Measurements from ENCODE around the gene CD46. TPM values are rescaled to one million over a fixed set of nuclear protein-coding genes. Genes with fewer than 3 reads are reported as not detected.
A peak's percentile ranks its signal among the peaks of the same experiment; 100 is the strongest.
"Not testable (repeated sequence)": the region's sequence is repeated elsewhere in the genome, so short reads cannot be mapped to it uniquely, and the experiment has no call there.

CD46 gene
- total RNA-seq, 1 experiment from 2014 or later = 184 TPM

DNA sequence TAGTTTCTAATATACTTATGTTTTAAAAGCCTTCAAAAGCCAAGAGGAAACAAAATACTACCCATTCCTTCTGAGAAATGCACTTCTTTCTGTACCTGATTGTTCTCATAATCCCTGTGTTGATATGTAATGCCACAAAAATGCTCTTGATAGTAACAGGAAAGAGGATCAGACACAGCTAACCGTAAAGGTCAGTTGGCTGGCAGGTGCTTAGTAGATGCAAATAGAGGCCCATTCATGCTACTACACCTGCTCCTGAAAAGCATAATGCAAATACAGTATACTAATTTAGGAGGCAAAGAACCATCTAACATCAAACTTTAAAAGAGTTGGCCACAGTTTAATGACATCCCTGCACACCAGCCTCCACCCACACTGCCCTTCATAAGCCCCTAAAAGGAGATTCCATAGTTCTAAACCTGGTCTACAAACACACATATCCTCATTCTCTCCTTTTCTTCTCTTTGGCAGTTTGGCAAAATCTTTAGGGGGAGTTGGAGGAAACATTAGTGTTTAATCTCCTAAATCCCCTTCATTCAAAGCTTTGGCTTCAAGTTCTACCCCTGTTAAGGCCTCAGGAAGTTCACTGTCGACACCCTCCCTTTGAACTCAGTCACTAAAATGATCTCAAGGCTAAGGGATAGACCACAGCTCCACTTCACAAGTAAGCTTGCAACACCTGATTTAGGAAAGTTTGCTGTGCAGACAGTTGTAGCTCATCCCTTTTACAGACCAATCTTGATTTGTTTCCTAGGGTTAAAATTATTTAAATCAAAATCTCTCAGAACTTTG lies 2.9 kb upstream of the CD46 start:
- Mint-ChIP-seq H3K9me3 (ENCODE audit: unreplicated experiment) (peaks cover 7% of the 10 kb centered on the region), H3K4me3 (ENCODE audit: unreplicated experiment) (no peak overlapping the region), H3K36me3 (ENCODE audit: insufficient read depth, unreplicated experiment) (no peaks in the 10 kb centered on the region), H3K27ac (ENCODE audit: low read depth, unreplicated experiment) (no peak overlapping the region), H3K4me1 (ENCODE audit: insufficient read depth, unreplicated experiment) (peaks cover 54% of the 10 kb centered on the region), H3K27me3 (ENCODE audit: insufficient read depth, unreplicated experiment) (no peaks in the 10 kb centered on the region)
- intact Hi-C loops (cut with micrococcal nuclease) = no loop called here
- no TSS peak for BruUV-seq (replicated peaks)
- ChIA-PET POLR2A (interaction anchor here (0.7 to 1.6 kb wide), 5 partner anchors 10 to 1246 kb away, joined by 3 to 9 read pairs (median 3); no protein-coding TSS in a partner anchor), CTCF (interaction anchor here (0.8 to 1.7 kb wide), 3 partner anchors 46 to 78 kb away, joined by 3 to 4 read pairs (median 4); no protein-coding TSS in a partner anchor)
- TF ChIP-seq, protein P1, sequence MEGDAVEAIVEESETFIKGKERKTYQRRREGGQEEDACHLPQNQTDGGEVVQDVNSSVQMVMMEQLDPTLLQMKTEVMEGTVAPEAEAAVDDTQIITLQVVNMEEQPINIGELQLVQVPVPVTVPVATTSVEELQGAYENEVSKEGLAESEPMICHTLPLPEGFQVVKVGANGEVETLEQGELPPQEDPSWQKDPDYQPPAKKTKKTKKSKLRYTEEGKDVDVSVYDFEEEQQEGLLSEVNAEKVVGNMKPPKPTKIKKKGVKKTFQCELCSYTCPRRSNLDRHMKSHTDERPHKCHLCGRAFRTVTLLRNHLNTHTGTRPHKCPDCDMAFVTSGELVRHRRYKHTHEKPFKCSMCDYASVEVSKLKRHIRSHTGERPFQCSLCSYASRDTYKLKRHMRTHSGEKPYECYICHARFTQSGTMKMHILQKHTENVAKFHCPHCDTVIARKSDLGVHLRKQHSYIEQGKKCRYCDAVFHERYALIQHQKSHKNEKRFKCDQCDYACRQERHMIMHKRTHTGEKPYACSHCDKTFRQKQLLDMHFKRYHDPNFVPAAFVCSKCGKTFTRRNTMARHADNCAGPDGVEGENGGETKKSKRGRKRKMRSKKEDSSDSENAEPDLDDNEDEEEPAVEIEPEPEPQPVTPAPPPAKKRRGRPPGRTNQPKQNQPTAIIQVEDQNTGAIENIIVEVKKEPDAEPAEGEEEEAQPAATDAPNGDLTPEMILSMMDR (IDR thresholded peaks at IDR 0.05; ENCODE audit: unreplicated experiment) = no peak
- no peak for DNase-seq (ENCODE audit: unreplicated experiment)

DNA sequence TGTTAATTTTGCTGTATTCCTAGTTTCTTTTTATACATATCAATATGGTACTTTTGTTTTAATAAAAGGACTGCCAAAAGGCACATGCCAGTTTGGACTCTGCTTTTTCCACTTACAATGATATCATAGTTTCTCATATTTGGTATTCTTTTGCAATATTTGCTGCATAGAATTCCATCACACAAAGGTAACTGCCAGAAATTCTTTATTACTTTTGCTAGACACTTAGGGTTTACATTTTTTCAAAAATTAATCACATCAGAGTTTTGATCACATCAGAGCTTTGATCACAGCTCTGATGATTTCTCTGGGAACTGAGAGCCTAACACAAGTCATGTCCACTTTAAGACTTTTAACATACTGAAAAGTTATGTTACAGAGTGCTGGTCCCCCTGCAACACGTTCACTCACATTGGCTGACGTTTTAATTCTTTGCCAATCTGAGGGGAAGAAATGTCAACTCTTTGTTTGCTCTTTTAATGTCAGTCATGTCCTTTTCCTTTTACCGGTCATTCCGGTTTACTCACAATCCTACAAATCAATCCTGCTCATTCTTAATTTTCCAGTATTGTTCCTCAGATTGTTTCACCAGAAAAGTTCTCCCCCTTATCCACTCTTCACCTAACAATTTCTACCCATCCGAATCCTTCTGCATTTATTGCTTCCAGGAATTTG lies 1.1 kb upstream of the CD46 start:
- no peaks in the 10 kb centered on the region for H3K27me3 Mint-ChIP-seq (ENCODE audit: insufficient read depth, unreplicated experiment)
- CTCF ChIA-PET = interaction anchor here (0.6 kb wide), 2 partner anchors 213 to 271 kb away, joined by 3 to 4 read pairs; no protein-coding TSS in a partner anchor
- H3K36me3 Mint-ChIP-seq (ENCODE audit: insufficient read depth, unreplicated experiment) = no peaks in the 10 kb centered on the region
- no TSS peak for BruUV-seq (replicated peaks)
- peaks cover 63% of the 10 kb centered on the region for H3K4me1 Mint-ChIP-seq (ENCODE audit: insufficient read depth, unreplicated experiment)
- intact Hi-C loops (cut with micrococcal nuclease) = loop anchor here (1.0 to 2.0 kb wide), 2 partner anchors 44 to 47 kb away; no protein-coding TSS in a partner anchor
- H3K9me3 Mint-ChIP-seq (ENCODE audit: unreplicated experiment) = peaks cover 7% of the 10 kb centered on the region
- peak; percentile 22 for DNase-seq (ENCODE audit: unreplicated experiment)
- POLR2A ChIA-PET = interaction anchor here (0.6 to 7.1 kb wide), 22 partner anchors 8 to 717 kb away, joined by 3 to 160 read pairs (median 6); no protein-coding TSS in a partner anchor
- peak overlapping the region; percentile 99 for H3K4me3 Mint-ChIP-seq (ENCODE audit: unreplicated experiment)
- peak overlapping the region; percentile 96 for H3K27ac Mint-ChIP-seq (ENCODE audit: low read depth, unreplicated experiment)
- TF ChIP-seq, protein P1 (IDR thresholded peaks at IDR 0.05; ENCODE audit: unreplicated experiment) = no peak

DNA sequence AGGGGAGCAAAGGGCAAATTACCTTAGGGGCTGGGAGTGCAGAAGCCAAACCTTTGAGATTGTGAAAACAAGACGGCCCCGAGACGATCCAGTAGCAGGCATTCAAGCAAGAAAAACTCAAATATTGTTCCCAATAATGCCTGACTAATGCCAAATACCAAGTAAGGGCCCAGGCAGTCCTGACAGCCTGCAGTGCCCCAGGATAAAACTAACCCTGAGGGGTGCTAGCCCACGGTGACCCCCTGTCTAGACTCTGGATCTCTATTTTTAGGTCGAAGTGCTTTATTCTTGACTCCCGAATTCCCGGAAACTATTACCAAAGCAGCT lies 428 bp upstream of the CD46 start:
- intact Hi-C loops (cut with micrococcal nuclease) = loop anchor here (1.0 to 2.0 kb wide), 2 partner anchors 45 to 46 kb away; no protein-coding TSS in a partner anchor
- Mint-ChIP-seq H3K4me1 (ENCODE audit: insufficient read depth, unreplicated experiment) (peaks cover 63% of the 10 kb centered on the region), H3K4me3 (ENCODE audit: unreplicated experiment) (peak overlapping the region; percentile 99), H3K27ac (ENCODE audit: low read depth, unreplicated experiment) (peak overlapping the region; percentile 96)
- not testable (repeated sequence) for H3K36me3 Mint-ChIP-seq (ENCODE audit: insufficient read depth, unreplicated experiment); H3K27me3 Mint-ChIP-seq (ENCODE audit: insufficient read depth, unreplicated experiment); H3K9me3 Mint-ChIP-seq (ENCODE audit: unreplicated experiment)
- peak; percentile 42 for DNase-seq (ENCODE audit: unreplicated experiment)
- BruUV-seq (replicated peaks) = TSS peak; percentile 86
- ChIA-PET POLR2A (interaction anchor here (0.6 to 7.1 kb wide), 32 partner anchors 9 to 1677 kb away, joined by 3 to 160 read pairs (median 5); partner anchors contain the start of genes C1orf116 and CD55), CTCF (interaction anchor here (1.0 to 5.7 kb wide), 3 partner anchors 45 to 68 kb away, joined by 3 to 46 read pairs (median 6); no protein-coding TSS in a partner anchor)

DNA sequence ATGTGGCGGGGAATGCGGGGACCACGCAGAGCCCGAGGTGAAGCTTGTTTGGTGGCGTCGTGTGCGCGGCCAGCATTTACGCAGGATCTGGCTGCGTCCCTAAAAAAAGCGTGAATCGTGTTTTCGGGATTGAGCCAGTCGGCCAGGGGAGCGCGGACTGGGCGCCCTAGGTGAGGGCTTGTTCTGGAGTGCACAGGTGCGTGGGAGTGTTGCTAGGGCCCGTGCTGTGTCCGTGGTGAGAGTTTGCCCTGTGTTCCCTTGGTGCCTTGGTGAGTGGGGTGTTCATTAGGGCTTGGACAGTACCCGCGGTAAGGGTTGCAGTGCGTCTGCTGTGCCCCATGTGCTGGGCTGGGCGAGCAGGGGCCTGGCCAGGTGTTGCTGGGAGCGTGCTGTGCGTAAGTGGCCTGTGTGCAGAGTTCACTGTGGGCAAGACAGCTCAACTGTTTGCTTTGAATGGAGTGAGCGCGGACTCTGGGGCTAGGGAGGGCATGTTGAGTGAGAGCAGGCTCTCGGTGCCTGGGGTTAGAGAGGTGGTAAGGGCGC lies 673 bp downstream of the CD46 start:
- CTCF ChIA-PET = interaction anchor here (0.6 to 5.7 kb wide), 11 partner anchors 8 to 558 kb away, joined by 3 to 46 read pairs (median 4); no protein-coding TSS in a partner anchor
- peak; percentile 71 for DNase-seq (ENCODE audit: unreplicated experiment)
- Mint-ChIP-seq H3K4me3 (ENCODE audit: unreplicated experiment) (peak overlapping the region; percentile 99), H3K36me3 (ENCODE audit: insufficient read depth, unreplicated experiment) (peaks cover 12% of the 10 kb centered on the region), H3K27me3 (ENCODE audit: insufficient read depth, unreplicated experiment) (no peaks in the 10 kb centered on the region), H3K9me3 (ENCODE audit: unreplicated experiment) (peaks cover 7% of the 10 kb centered on the region), H3K4me1 (ENCODE audit: insufficient read depth, unreplicated experiment) (peaks cover 61% of the 10 kb centered on the region), H3K27ac (ENCODE audit: low read depth, unreplicated experiment) (peak overlapping the region; percentile 96)
- intact Hi-C loops (cut with micrococcal nuclease) = no loop called here
- POLR2A ChIA-PET = interaction anchor here (0.6 to 7.1 kb wide), 49 partner anchors 9 to 1893 kb away, joined by 3 to 160 read pairs (median 4); partner anchors contain the start of genes C1orf116 and CD55
- BruUV-seq (replicated peaks) = TSS peak; percentile 43
- TF ChIP-seq, protein P1 (IDR thresholded peaks at IDR 0.05; ENCODE audit: unreplicated experiment) = no peak

All from MCF 10A (cell line).